ENCODE data around the gene DPP10.
A peak's percentile ranks its signal among the peaks of the same experiment; 100 is the strongest.

The DPP10 gene

GRCh38 chr2:114534116-114535084 is 92.0 kb downstream of the DPP10 start:
- Histone ChIP-seq H3K27ac (ENCODE audit: low read depth, low read length) (no peak overlapping the region), H3K4me2 (ENCODE audit: low read length) (no peak overlapping the region), H3K79me2 (ENCODE audit: control insufficient read depth, insufficient read depth, low read length) (no peaks in the 10 kb centered on the region), H3K36me3 (ENCODE audit: control insufficient read depth, insufficient read depth, low read length) (no peaks in the 10 kb centered on the region), H3K56ac (ENCODE audit: low read length) (no peak overlapping the region), H4K8ac (ENCODE audit: low read depth, low read length) (no peak overlapping the region), H3K18ac (ENCODE audit: low read length) (no peak overlapping the region), H2BK120ac (ENCODE audit: low read depth, low read length) (no peak overlapping the region), H4K5ac (ENCODE audit: low read length) (no peak overlapping the region), H3K9ac (ENCODE audit: low read length) (no peak overlapping the region), H2AK5ac (ENCODE audit: low read length) (no peak overlapping the region), H2BK5ac (ENCODE audit: low read length) (no peak overlapping the region), H3K23ac (ENCODE audit: low read length) (no peak overlapping the region), H3K27me3 (ENCODE audit: insufficient read depth, low read length, poor library complexity) (no peaks in the 10 kb centered on the region), H3K4me3 (ENCODE audit: low read length) (no peak overlapping the region), H3K4me1 (ENCODE audit: control insufficient read depth, low read depth, low read length) (no peaks in the 10 kb centered on the region), H3K79me1 (ENCODE audit: low read length) (no peaks in the 10 kb centered on the region), H2BK15ac (replicated peaks; ENCODE audit: low read depth) (no peak overlapping the region), H3K4ac (ENCODE audit: low read depth, low read length) (no peak overlapping the region)
- WGBS (ENCODE audit: extremely low coverage, insufficient coverage, low lambda C conversion rate), result no CpG with 5 or more reads among the region's 3 CpGs
- DNase-seq, result peak; percentile 9

- no CpG with 5 or more reads among the region's 1 CpG for WGBS (ENCODE audit: extremely low coverage, insufficient coverage, low lambda C conversion rate)
- no peaks in the 10 kb centered on the region for H3K79me1 ChIP-seq (ENCODE audit: low read length)
Measured at GRCh38 chr2:114537777-114538176, 95.3 kb downstream of the DPP10 start.

GRCh38 chr2:114542695-114543094 is 100.3 kb downstream of the DPP10 start:
- no peaks in the 10 kb centered on the region for H3K36me3 ChIP-seq (ENCODE audit: control insufficient read depth, insufficient read depth, low read length)
- no peaks in the 10 kb centered on the region for H3K27me3 ChIP-seq (ENCODE audit: insufficient read depth, low read length, poor library complexity)
- no peaks in the 10 kb centered on the region for H3K79me1 ChIP-seq (ENCODE audit: low read length)
- H2AK5ac ChIP-seq (ENCODE audit: low read length), result no peak overlapping the region
- no peak overlapping the region for H3K23ac ChIP-seq (ENCODE audit: low read length)
- H2BK120ac ChIP-seq (ENCODE audit: low read depth, low read length), result no peak overlapping the region
- H2BK5ac ChIP-seq (ENCODE audit: low read length), result no peak overlapping the region
- H3K27ac ChIP-seq (ENCODE audit: low read depth, low read length), result no peak overlapping the region
- DNase-seq, result peak; percentile 35
- no peak overlapping the region for H3K4ac ChIP-seq (ENCODE audit: low read depth, low read length)
- no peak overlapping the region for H3K56ac ChIP-seq (ENCODE audit: low read length)
- H3K4me2 ChIP-seq (ENCODE audit: low read length), result no peak overlapping the region
- no peak overlapping the region for H4K8ac ChIP-seq (ENCODE audit: low read depth, low read length)
- no peak overlapping the region for H4K5ac ChIP-seq (ENCODE audit: low read length)
- no peak overlapping the region for H3K9ac ChIP-seq (ENCODE audit: low read length)
- WGBS (ENCODE audit: extremely low coverage, insufficient coverage, low lambda C conversion rate), result no CpG with 5 or more reads among the region's 2 CpGs
- H3K79me2 ChIP-seq (ENCODE audit: control insufficient read depth, insufficient read depth, low read length), result no peaks in the 10 kb centered on the region
- no peak overlapping the region for H3K18ac ChIP-seq (ENCODE audit: low read length)
- no peak overlapping the region for H3K4me3 ChIP-seq (ENCODE audit: low read length)
- H2BK15ac ChIP-seq (replicated peaks; ENCODE audit: low read depth), result no peak overlapping the region
- peaks cover 2% of the 10 kb centered on the region for H3K4me1 ChIP-seq (ENCODE audit: control insufficient read depth, low read depth, low read length)

More at GRCh38 chr2:114537777-114538176, 95.3 kb downstream of the DPP10 start:
- Histone ChIP-seq H3K79me2 (ENCODE audit: control insufficient read depth, insufficient read depth, low read length) (no peaks in the 10 kb centered on the region), H3K4ac (ENCODE audit: low read depth, low read length) (no peak overlapping the region), H4K5ac (ENCODE audit: low read length) (no peak overlapping the region), H3K4me1 (ENCODE audit: control insufficient read depth, low read depth, low read length) (no peaks in the 10 kb centered on the region), H3K23ac (ENCODE audit: low read length) (no peak overlapping the region), H3K27me3 (ENCODE audit: insufficient read depth, low read length, poor library complexity) (no peaks in the 10 kb centered on the region), H3K4me2 (ENCODE audit: low read length) (no peak overlapping the region), H3K56ac (ENCODE audit: low read length) (no peak overlapping the region), H3K4me3 (ENCODE audit: low read length) (no peak overlapping the region), H3K27ac (ENCODE audit: low read depth, low read length) (no peak overlapping the region), H2AK5ac (ENCODE audit: low read length) (no peak overlapping the region), H2BK120ac (ENCODE audit: low read depth, low read length) (no peak overlapping the region), H3K36me3 (ENCODE audit: control insufficient read depth, insufficient read depth, low read length) (no peaks in the 10 kb centered on the region), H3K18ac (ENCODE audit: low read length) (no peak overlapping the region), H3K9ac (ENCODE audit: low read length) (no peak overlapping the region), H2BK5ac (ENCODE audit: low read length) (no peak overlapping the region), H2BK15ac (replicated peaks; ENCODE audit: low read depth) (no peak overlapping the region), H4K8ac (ENCODE audit: low read depth, low read length) (no peak overlapping the region)
- no peak for DNase-seq

GRCh38 chr2:114543236-114543766 is 100.9 kb downstream of the DPP10 start:
- Histone ChIP-seq H3K79me1 (ENCODE audit: low read length) (no peaks in the 10 kb centered on the region), H3K27ac (ENCODE audit: low read depth, low read length) (peak overlapping the region; percentile 33), H2BK15ac (replicated peaks; ENCODE audit: low read depth) (no peak overlapping the region), H3K23ac (ENCODE audit: low read length) (no peak overlapping the region), H3K36me3 (ENCODE audit: control insufficient read depth, insufficient read depth, low read length) (no peaks in the 10 kb centered on the region), H2BK120ac (ENCODE audit: low read depth, low read length) (peak overlapping the region; percentile 38), H4K8ac (ENCODE audit: low read depth, low read length) (no peak overlapping the region), H4K5ac (ENCODE audit: low read length) (no peak overlapping the region), H3K4ac (ENCODE audit: low read depth, low read length) (no peak overlapping the region), H3K27me3 (ENCODE audit: insufficient read depth, low read length, poor library complexity) (no peaks in the 10 kb centered on the region), H3K56ac (ENCODE audit: low read length) (no peak overlapping the region), H3K9ac (ENCODE audit: low read length) (no peak overlapping the region), H3K4me1 (ENCODE audit: control insufficient read depth, low read depth, low read length) (peaks cover 2% of the 10 kb centered on the region), H3K4me3 (ENCODE audit: low read length) (no peak overlapping the region), H3K4me2 (ENCODE audit: low read length) (no peak overlapping the region), H2BK5ac (ENCODE audit: low read length) (no peak overlapping the region), H2AK5ac (ENCODE audit: low read length) (no peak overlapping the region), H3K18ac (ENCODE audit: low read length) (no peak overlapping the region), H3K79me2 (ENCODE audit: control insufficient read depth, insufficient read depth, low read length) (no peaks in the 10 kb centered on the region)
- DNase-seq, result peak; percentile 87
- no CpG with 5 or more reads among the region's 7 CpGs for WGBS (ENCODE audit: extremely low coverage, insufficient coverage, low lambda C conversion rate)

- Histone ChIP-seq H3K79me1 (ENCODE audit: low read length) (no peaks in the 10 kb centered on the region), H3K27ac (ENCODE audit: low read depth, low read length) (no peak overlapping the region), H3K79me2 (ENCODE audit: control insufficient read depth, insufficient read depth, low read length) (no peaks in the 10 kb centered on the region), H3K9ac (ENCODE audit: low read length) (no peak overlapping the region), H4K8ac (ENCODE audit: low read depth, low read length) (no peak overlapping the region), H3K4me2 (ENCODE audit: low read length) (no peak overlapping the region), H3K4me1 (ENCODE audit: control insufficient read depth, low read depth, low read length) (peaks cover 2% of the 10 kb centered on the region), H3K36me3 (ENCODE audit: control insufficient read depth, insufficient read depth, low read length) (no peaks in the 10 kb centered on the region), H2BK120ac (ENCODE audit: low read depth, low read length) (no peak overlapping the region), H3K27me3 (ENCODE audit: insufficient read depth, low read length, poor library complexity) (no peaks in the 10 kb centered on the region), H2AK5ac (ENCODE audit: low read length) (no peak overlapping the region), H2BK5ac (ENCODE audit: low read length) (no peak overlapping the region), H3K23ac (ENCODE audit: low read length) (no peak overlapping the region), H4K5ac (ENCODE audit: low read length) (no peak overlapping the region), H3K56ac (ENCODE audit: low read length) (no peak overlapping the region), H3K4ac (ENCODE audit: low read depth, low read length) (no peak overlapping the region), H3K4me3 (ENCODE audit: low read length) (no peak overlapping the region), H3K18ac (ENCODE audit: low read length) (no peak overlapping the region), H2BK15ac (replicated peaks; ENCODE audit: low read depth) (no peak overlapping the region)
- no peak for DNase-seq
- WGBS (ENCODE audit: extremely low coverage, insufficient coverage, low lambda C conversion rate), result no CpG with 5 or more reads among the region's 2 CpGs
Measured at GRCh38 chr2:114545052-114545451, 102.6 kb downstream of the DPP10 start.

Measured in mesendoderm (in vitro differentiated cells).